ENCODE data around the gene RPUSD4. TPM values are rescaled to one million over a fixed set of nuclear protein-coding genes. Genes with fewer than 3 reads are reported as not detected.

The RPUSD4 gene
- total RNA-seq, 1 donor, result 36.2 TPM

DNA sequence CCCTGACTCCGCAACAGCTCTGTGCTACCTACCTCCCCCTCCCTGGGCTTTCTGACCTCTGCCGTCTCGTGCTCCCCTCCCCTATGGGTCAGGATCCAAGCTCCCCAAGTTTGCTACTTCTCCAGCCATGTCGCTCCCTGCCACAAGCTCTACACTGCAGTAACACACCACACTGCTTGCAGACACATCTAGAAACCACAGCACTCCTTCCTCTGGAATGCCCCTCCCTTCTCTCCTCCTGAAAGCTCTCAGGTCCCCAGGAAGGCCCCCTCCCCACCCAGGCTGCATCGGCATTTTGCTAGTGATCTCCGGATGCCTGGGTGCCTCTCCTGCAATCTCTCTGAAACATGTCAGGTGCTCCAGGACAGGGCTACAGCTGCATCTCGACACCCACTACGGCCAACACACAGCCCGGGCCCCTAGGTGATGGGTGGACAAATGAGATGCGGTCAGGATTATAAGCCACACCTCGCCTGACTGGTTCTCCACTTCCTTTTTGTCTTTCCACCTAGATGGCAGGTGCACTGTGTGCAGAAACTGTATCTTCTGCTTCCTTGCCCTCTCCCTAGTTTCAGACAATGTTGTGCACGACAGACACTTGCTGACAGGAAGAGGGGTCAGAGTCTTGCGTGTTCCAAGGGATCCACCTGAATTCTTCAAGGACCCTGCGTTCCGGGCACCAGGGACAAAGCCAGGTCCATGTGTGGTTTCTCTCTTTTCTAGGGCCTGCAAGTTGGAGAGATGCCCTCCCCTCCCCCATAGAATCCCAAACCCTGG is 22.9 kb downstream of the RPUSD4 start:
- no peak for TF ChIP-seq CTCF (IDR thresholded peaks at IDR 0.05; ENCODE audit: extremely low read depth, low read depth, low read length)
- Histone ChIP-seq H4K20me1 (ENCODE audit: insufficient read depth, low read length) (no peaks in the 10 kb centered on the region), H2AFZ (ENCODE audit: low read length) (no peak overlapping the region), H3K4me3 (ENCODE audit: insufficient read depth, low read length) (no peak overlapping the region), H3K27me3 (ENCODE audit: insufficient read depth, low read length) (no peaks in the 10 kb centered on the region), H3K79me2 (ENCODE audit: insufficient read depth, low read length) (no peaks in the 10 kb centered on the region), H3K36me3 (ENCODE audit: insufficient read depth, low read length) (peaks cover 3% of the 10 kb centered on the region), H3K27ac (ENCODE audit: low read depth, low read length) (no peak overlapping the region), H3K4me2 (ENCODE audit: insufficient read depth, low read length) (no peak overlapping the region), H3K4me1 (ENCODE audit: insufficient read depth, low read length) (no peaks in the 10 kb centered on the region), H3K9me3 (ENCODE audit: low read depth, low read length) (no peaks in the 10 kb centered on the region)
- DNase-seq (ENCODE audit: insufficient read length, low spot score, missing footprints), result no peak

DNA sequence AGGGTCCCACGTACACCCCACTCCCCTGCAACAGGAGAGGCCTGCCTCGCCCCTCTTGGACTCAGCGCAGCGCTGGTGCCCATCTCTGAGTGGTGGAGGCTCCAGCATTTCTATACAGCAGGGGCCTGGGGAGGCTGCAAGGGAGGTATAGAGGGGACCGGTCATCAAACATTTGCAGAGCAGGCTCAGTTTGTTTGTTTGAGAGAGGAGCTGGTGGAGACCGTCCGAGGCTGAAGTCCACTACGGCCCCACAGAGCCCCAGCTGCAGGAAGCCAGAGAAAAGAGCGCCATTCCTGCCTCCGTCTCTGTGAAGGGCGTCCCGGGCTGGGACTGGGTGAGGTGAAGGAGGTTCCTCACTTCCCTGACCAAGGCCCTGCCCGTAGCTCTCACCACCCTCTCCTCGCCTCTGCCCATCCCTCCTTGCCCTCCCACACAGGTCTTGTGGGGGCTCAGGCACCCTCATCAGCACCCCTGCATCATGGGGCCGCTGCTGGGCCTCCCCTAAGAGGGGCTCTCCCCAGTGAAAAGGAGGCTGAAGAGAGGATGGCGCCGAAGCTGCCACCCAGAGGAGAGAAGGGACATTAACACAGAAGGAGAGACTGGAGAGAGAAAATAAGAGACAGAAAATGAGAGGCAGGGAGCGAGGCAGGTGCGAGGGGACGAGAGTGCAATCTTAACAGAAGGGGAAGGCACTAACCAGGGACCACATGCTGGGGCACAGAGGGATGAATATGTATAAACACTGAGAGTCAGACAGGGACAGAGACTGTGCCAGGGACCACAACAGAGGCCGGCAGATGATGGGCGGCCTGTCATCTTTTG is 24.5 kb downstream of the RPUSD4 start:
- no peak overlapping the region for H3K4me3 ChIP-seq (ENCODE audit: insufficient read depth, low read length)
- no peaks in the 10 kb centered on the region for H3K4me1 ChIP-seq (ENCODE audit: insufficient read depth, low read length)
- no peak overlapping the region for H3K4me2 ChIP-seq (ENCODE audit: insufficient read depth, low read length)
- H4K20me1 ChIP-seq (ENCODE audit: insufficient read depth, low read length), result no peaks in the 10 kb centered on the region
- H3K9me3 ChIP-seq (ENCODE audit: low read depth, low read length), result no peaks in the 10 kb centered on the region
- H3K27me3 ChIP-seq (ENCODE audit: insufficient read depth, low read length), result no peaks in the 10 kb centered on the region
- H3K79me2 ChIP-seq (ENCODE audit: insufficient read depth, low read length), result no peaks in the 10 kb centered on the region
- H3K36me3 ChIP-seq (ENCODE audit: insufficient read depth, low read length), result no peaks in the 10 kb centered on the region
- no peak overlapping the region for H2AFZ ChIP-seq (ENCODE audit: low read length)
- peak; percentile 7 for TF ChIP-seq CTCF (IDR thresholded peaks at IDR 0.05; ENCODE audit: extremely low read depth, low read depth, low read length)
- DNase-seq (ENCODE audit: insufficient read length, low spot score, missing footprints), result peak; percentile 90
- no peak overlapping the region for H3K27ac ChIP-seq (ENCODE audit: low read depth, low read length)

- Histone ChIP-seq H3K9me3 (ENCODE audit: low read depth, low read length) (no peaks in the 10 kb centered on the region), H3K27ac (ENCODE audit: low read depth, low read length) (no peak overlapping the region), H3K4me1 (ENCODE audit: insufficient read depth, low read length) (no peaks in the 10 kb centered on the region), H3K4me2 (ENCODE audit: insufficient read depth, low read length) (no peak overlapping the region), H3K36me3 (ENCODE audit: insufficient read depth, low read length) (no peaks in the 10 kb centered on the region), H4K20me1 (ENCODE audit: insufficient read depth, low read length) (no peaks in the 10 kb centered on the region), H3K79me2 (ENCODE audit: insufficient read depth, low read length) (no peaks in the 10 kb centered on the region), H2AFZ (ENCODE audit: low read length) (no peak overlapping the region), H3K4me3 (ENCODE audit: insufficient read depth, low read length) (no peak overlapping the region), H3K27me3 (ENCODE audit: insufficient read depth, low read length) (no peaks in the 10 kb centered on the region)
- TF ChIP-seq CTCF (IDR thresholded peaks at IDR 0.05; ENCODE audit: extremely low read depth, low read depth, low read length), result no peak
- no peak for DNase-seq (ENCODE audit: insufficient read length, low spot score, missing footprints)
Measured at GRCh38 chr11:126186025-126186698, 25.3 kb downstream of the RPUSD4 start.
